ENCODE results near the gene RAI1.

GRCh38 chr17:17762744-17763105 is 81.5 kb downstream of the RAI1 start:
- no peak for TF ChIP-seq CTCF (IDR thresholded peaks at IDR 0.05)
- no peak for TF ChIP-seq ESRRA (IDR thresholded peaks at IDR 0.05; ENCODE audit: borderline replicate concordance, low read length)
- no peak for TF ChIP-seq SREBF2 (IDR thresholded peaks at IDR 0.05)
- TF ChIP-seq MAX (IDR thresholded peaks at IDR 0.05): no peak
- no peak for TF ChIP-seq RAD21 (conservative IDR thresholded peaks at IDR 0.05 in 1 of 2, IDR thresholded peaks at IDR 0.05 in 1 of 2)
- no peak for TF ChIP-seq MYC (IDR thresholded peaks at IDR 0.05; ENCODE audit: borderline replicate concordance, low read length)
- TF ChIP-seq HDAC2 (IDR thresholded peaks at IDR 0.05): no peak
- no peak for TF ChIP-seq KDM5A (IDR thresholded peaks at IDR 0.05)
- no peak for TF ChIP-seq JUN (IDR thresholded peaks at IDR 0.05)

All from A549 (cell line).